Hepatocyte (in vitro differentiated cells): Measurements from ENCODE around the gene TSPYL1.

ENCODE experiments used
- EZH2 ChIP-seq: fragments of 200-600 bp; sonication (generic); IDR thresholded peaks from 2 replicates; pipeline ENCODE4 v1.6.1; 2016; ENCODE audit warnings: antibody characterized with exemption, mild to moderate bottlenecking, borderline replicate concordance
- EZH2phosphoT487 ChIP-seq: fragments of 200-600 bp; sonication (generic); IDR thresholded peaks from one replicate; pipeline ENCODE4 v1.6.1; 2018; ENCODE audit warnings: antibody characterized with exemption, mild to moderate bottlenecking, low read depth, moderate library complexity; ENCODE audit not compliant: unreplicated experiment, severe bottlenecking
- TF ChIP-seq, protein P1 (sequence below): fragments of 200-600 bp; sonication (generic); IDR thresholded peaks from 2 replicates; pipeline ENCODE4 v1.5.1; 2016; ENCODE audit warnings: antibody characterized with exemption, mild to moderate bottlenecking; ENCODE audit not compliant: poor library complexity

DNA sequence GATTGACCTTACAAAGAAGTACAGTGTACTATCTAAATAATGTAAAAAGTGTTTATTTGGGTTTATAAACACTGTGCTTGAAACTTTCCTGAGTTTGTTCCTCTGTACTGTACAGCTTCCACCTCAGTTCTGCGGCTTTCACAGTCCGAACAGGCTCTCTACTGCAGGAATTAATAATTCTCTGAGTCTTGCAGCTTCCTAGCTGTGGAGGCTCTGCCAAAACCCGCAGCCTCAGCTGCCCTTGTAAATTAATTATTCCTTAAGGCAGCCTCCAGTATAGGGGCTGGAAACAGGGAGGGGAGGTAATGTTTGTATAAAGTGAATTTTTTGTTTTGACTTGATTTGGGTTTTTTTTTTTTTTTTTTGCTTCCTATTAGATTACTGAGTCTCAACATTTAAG lies 45.0 kb downstream of the TSPYL1 start:
- TF ChIP-seq EZH2phosphoT487 (no peak), EZH2 (no peak)
- TF ChIP-seq, protein P1, sequence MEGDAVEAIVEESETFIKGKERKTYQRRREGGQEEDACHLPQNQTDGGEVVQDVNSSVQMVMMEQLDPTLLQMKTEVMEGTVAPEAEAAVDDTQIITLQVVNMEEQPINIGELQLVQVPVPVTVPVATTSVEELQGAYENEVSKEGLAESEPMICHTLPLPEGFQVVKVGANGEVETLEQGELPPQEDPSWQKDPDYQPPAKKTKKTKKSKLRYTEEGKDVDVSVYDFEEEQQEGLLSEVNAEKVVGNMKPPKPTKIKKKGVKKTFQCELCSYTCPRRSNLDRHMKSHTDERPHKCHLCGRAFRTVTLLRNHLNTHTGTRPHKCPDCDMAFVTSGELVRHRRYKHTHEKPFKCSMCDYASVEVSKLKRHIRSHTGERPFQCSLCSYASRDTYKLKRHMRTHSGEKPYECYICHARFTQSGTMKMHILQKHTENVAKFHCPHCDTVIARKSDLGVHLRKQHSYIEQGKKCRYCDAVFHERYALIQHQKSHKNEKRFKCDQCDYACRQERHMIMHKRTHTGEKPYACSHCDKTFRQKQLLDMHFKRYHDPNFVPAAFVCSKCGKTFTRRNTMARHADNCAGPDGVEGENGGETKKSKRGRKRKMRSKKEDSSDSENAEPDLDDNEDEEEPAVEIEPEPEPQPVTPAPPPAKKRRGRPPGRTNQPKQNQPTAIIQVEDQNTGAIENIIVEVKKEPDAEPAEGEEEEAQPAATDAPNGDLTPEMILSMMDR, result no peak
